HG03039 (cell line): ENCODE results near the gene BCKDHA.

ENCODE experiments used
- ATAC-seq: cut with Tn5 transposase; IDR thresholded peaks from one replicate; pipeline ENCODE4 v1.9.1; 2021; ENCODE audit warnings: mild to moderate bottlenecking, moderate library complexity; ENCODE audit not compliant: unreplicated experiment

BCKDHA gene

GRCh38 chr19:41397086-41398049 is at the start of gene BCKDHA, which contains the start of gene EXOSC5:
BCKDHA (plus strand) TSS chr19:41397818; CDS start chr19:41397828, 10 bp downstream.
EXOSC5 (minus strand) TSS chr19:41397359; CDS start chr19:41397328, 31 bp downstream.
- ATAC-seq = peak; percentile 91

DNA sequence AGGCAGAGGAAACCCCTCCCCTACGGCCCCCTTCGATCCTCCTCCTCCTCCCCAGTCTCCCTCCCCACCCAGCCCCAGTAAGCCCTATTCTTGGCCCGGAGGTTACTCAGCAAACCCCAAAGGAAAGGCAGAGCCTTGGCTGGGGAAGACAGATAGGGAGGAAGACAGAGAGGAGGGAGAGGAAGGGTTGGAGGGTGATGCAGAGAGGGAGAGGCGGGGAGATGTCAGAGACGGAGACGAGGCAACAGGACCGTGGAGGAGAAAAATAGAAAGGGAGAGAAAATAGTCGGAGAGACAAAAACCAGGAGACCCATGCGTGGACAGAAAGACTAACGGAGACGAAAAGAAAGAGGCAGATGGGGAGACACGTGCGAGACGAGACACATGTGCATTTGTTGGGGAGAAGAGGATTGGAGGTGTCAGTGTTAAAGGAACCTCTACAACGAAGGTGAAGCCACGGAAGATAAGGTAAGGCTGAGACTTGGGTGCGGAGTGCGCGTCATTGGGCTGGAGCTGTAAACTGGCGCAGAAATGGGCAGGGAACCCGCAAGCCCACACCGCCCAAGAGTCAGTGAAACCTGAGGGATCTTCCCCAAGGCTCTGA is 46.8 kb upstream of the BCKDHA start:
- no peak for ATAC-seq

GRCh38 chr19:41351339-41352245 is 46.0 kb upstream of the BCKDHA start:
- ATAC-seq = no peak

DNA sequence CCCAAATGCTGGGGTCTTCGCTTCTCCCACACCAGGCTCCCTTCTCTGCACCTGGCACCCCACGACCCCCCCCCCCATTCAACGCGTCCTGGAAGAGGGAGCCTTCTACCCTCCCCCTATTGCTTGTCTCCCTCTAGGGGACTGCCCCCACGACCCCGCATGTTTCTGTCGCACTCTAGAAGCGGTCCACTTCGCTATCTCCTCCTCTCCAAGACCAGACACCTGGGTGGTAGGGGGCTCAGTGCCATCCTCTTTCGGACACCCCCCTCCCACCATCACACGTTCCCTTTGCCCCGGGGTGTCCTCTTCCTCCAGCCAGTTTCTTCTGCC is 45.4 kb upstream of the BCKDHA start:
- no peak for ATAC-seq

- no peak for ATAC-seq
Measured at GRCh38 chr19:41352609-41353465, 44.8 kb upstream of the BCKDHA start.

- peak; percentile 46 for ATAC-seq
Measured at GRCh38 chr19:41353466-41354342, 43.9 kb upstream of the BCKDHA start, which contains the start of gene TGFB1. TGFB1 (minus strand) TSS chr19:41353922; CDS start chr19:41353044, 878 bp downstream.

DNA sequence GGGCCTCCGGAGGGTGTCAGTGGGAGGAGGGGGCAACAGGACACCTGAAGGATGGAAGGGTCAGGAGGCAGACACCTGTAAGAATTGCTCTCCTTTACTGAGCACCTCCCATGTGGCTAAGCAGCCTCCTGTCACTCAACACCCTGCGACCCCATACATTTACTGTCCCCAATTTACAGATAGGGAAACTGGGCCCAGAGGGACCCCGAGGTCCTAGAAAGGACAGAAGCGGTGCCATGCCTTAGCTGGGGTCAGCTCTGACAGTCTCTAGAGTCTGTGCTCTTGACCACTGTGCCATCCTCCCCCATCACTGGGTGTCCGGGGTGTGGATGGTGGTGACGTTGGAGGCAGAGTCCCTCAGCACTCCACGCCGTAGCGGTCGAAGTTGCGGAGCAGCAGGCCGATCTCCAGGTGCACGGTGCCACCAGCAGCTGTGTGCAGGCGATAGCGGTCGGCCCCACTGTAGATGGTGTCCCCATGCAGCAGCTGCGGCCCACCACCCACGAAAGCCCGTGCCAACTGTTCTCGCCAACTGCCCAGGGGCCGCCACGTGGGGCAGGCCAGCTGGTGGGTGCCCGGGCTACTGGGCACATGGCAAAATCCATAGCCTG is 43.2 kb upstream of the BCKDHA start:
- ATAC-seq = no peak

- ATAC-seq = no peak
Measured at GRCh38 chr19:41355035-41355434, 42.6 kb upstream of the BCKDHA start.

DNA sequence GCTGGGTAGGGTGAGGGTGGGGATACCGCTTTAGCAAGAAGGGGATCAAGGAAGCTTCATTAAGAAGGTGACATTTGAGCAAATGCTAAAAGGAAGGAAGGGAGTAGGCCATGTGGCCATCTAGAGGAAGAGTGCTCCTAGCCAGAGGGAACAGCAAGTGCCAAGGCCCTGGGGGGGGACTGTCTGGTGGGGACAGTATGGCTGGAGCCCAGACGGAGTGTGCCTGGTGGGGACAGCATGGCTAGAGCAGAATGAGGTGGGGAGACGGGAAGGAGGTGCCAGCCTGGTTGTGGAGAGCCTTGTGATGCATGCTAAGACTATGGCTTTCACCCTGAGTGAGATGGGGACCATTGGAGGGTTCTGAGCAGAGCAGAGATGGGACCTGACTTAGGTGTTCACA is 41.8 kb upstream of the BCKDHA start:
- ATAC-seq = no peak

DNA sequence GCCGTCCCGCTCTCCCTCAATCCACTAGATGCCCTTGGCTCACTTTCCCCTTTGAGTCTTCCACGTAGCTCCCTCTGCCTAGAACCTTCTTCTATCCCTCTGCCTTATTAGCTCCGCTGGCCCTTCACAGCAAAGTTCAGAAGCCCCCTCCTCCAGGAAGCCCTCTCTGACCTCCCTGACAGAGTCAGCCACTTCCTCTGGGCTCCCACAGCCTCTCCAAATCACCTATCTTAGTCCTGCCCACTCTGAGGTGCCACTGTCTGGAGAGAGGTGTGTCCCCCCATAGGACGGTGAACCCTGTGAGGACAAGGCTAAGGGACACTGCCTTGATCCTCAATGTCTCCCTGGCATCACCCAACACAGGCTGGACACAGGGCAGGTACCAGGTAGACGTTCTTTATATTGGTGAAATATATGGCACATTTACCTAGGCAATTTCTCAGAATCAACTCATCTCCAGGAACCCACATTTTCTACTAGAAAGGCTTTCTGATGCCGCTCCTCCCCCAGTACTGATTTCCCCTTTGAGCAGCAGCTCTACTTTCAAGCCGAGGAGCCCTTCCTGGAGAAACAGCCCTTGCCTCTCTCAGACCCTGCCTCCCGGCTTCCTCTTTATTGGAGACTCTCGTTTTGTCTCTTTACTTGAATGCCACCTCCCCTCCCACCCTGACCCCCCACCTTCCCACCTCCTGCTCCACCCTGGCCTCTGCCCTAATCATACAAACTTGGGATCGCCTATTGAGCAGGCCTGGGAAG is 40.5 kb upstream of the BCKDHA start:
- ATAC-seq = no peak

GRCh38 chr19:41357746-41358145 is 39.9 kb upstream of the BCKDHA start:
- ATAC-seq = no peak

DNA sequence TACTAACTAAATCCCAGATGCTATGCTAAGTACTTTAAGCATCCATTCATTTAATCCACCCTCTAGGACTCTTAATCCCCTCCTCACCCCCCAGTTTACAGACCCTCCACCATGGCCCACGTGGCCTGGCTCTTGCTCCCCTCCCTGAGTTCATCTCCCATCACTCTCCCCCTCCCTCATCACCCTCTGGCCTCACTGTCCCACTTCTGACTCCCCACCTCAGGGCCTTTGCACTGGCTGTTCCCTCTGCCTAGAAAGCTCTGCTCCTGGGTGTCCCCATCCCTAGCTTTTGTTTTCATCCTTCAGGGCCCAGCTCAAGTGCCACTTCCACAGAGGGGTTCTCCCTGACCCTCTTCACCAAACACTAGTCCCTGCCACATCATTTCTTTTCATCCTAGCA is 37.9 kb upstream of the BCKDHA start:
- ATAC-seq = no peak

DNA sequence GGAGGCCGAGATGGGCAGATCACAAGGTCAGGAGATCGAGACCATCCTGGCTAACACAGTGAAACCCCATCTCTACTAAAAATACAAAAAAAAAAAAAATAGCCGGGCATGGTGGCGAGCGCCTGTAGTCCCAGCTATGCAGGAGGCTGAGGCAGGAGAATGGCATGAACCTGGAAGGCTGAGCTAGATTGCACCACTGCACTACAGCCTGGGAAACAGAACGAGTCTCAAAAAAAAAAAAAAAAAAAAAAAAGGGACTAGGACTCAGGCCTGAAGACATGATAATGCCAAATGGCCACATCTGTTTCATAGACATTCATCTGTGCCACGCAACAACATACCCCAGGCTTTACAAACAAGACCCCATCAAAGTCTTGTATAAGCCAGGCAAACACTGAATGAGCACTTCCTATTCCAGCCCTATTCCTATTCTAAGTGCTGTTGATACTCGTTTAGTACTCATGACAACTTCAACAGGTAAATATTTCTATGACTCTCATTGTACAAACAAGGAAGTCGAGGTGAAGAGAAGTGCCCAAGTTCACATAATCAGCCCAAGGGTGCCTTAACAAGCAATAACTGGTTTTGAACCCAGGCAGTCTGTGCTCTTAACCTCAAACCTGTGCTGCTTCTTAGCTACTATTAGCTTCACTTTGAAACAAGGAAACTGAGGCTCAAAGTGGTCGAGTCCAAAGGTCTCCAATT is 35.3 kb upstream of the BCKDHA start:
- ATAC-seq = no peak

DNA sequence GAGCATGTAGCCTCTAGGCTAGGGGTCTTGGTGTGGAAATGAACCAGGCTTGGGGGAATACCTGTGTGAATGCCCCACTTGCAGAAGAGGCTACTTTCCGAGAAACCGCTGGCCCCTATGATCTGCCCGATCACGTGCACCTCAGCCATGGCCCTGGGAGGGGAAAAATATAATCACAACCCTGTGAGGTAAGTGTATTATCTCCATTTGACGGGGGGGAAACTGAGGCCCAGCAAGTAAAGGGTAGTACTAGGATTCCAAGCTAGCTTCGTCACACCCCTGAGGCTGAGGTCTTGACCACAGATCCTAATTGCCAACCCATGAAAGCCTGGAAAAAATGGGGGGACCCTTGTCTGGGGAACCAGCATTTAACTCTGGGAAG is 34.3 kb upstream of the BCKDHA start:
- no peak for ATAC-seq

DNA sequence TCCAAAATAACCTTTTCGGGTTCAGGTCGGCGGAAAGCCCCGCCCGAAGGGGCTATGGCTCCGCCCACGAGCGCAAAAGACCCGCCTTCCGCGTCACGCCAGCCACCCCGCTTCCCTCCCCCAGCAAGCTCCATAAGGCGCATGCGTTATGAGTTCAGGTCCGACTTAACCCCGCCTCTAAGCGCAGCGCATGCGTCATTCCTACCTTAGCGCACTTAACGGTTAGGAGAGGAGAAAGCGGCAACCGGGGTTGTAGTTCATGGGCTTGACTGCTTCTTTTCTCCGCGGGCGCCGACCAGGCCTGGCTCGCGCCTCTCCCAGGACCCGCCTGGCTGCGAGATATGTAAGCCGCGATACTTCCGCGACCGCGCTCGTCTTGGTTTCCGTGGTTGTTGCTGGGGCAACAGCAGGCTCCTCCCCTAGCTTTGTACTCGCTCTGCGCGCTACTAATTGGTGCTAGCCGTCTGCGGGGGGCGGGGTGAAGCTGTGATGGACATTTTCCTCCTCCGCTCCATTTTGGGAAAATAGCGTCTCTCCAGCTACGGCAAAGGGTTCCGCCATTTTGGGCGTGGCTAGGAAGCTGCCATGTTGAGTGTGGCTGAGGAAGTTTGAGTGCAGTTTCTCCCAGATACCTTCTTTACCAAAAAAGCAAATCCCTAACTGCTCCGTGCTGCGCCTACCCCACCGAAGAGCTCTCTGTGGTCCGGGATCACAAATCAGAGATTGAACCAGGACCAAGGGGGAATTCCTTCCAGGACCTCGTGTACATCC is 33.7 kb upstream of the BCKDHA start, which contains the start of gene B9D2:
Gene B9D2 (minus strand): TSS at position 397 of the 771 bp plus-strand sequence. CDS start 630 bp downstream, outside the sequence.
- ATAC-seq = peak; percentile 79
